Stimulated activated CD4-positive, alpha-beta T cell treated with anti-CD3 and anti-CD28 coated beads, Interleukin-15, amount 100 ng/mL, for 48 hours (primary cell): ENCODE measurements around the gene LARP4.
A peak's percentile ranks its signal among the peaks of the same experiment; 100 is the strongest.
"Not testable (repeated sequence)": the region's sequence is repeated elsewhere in the genome, so short reads cannot be mapped to it uniquely, and the experiment has no call there.

ENCODE experiments used
- DNase-seq, 2 donors: peaks; one replicate each; pipeline ENCODE4 v3.0.0-alpha.2; 2020; ENCODE audit warnings: low read depth in 2 of 2

LARP4 gene

DNA sequence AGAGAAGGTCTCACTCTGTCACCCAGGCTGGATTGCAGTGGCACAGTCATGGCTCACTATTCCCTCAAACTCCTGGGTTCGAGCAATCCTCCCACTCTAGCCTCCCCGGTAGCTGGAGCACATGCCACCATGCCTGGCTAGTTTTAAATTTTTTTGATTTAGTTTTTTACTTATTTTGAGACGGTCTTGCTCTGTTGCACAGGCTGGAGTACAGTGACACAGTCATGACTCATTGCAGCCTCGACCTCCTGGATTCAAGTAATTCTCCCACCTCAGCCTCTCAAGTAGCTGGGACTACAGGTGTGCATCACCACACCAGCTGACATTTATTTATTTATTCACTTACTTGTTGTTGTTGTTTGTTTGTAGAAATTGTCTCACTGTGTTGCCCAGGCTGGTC is 81.9 kb downstream of the LARP4 start:
- no peak for DNase-seq

- DNase-seq = no peak
Measured at GRCh38 chr12:50483488-50483887, 82.8 kb downstream of the LARP4 start.

DNA sequence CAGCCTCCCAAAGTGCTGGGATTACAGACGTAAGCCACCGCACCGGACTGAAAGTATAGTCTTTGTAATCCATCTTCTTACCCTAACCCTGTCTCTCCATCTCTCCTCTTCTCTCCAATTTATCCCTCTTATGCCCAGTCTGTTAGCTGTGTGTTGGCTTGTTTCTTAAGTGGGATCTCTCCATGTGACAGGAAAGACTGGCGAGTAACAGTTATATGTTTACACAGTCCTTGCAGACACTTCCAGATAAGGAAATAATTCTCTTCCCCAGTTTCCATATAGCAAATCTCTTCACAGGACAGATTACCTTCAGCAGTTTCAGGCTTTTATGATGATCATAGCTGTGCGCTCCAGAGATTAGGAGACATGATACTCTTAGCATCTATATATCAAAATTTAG is 88.1 kb downstream of the LARP4 start:
- DNase-seq = no peak

DNA sequence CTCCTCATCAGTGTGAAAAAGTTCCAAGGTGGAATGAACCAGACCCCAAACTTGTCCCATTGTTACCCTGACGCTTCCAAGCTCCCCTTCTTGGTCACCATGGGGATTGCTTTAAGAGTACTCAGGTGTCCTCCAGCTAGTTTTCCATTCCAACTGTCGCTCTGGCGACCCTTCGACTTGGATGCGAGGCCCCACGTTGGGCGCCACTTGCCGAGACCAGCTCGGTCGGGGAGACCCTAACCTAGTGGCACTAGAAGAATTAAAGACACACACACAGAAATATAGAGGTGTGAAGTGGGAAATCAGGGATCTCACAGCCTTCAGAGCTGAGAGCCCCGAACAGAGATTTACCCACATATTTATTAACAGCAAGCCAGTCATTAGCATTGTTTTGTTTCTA is 97.4 kb downstream of the LARP4 start:
- not testable (repeated sequence) for DNase-seq

- DNase-seq = peak; percentile 94 to 96
Measured at GRCh38 chr12:50504798-50505674, 104.4 kb downstream of the LARP4 start, which contains the start of gene DIP2B. Gene DIP2B (plus strand): TSS chr12:50504985. CDS start chr12:50505141, 156 bp downstream.

GRCh38 chr12:50505675-50506530 is 105.2 kb downstream of the LARP4 start:
- no peak for DNase-seq

DNA sequence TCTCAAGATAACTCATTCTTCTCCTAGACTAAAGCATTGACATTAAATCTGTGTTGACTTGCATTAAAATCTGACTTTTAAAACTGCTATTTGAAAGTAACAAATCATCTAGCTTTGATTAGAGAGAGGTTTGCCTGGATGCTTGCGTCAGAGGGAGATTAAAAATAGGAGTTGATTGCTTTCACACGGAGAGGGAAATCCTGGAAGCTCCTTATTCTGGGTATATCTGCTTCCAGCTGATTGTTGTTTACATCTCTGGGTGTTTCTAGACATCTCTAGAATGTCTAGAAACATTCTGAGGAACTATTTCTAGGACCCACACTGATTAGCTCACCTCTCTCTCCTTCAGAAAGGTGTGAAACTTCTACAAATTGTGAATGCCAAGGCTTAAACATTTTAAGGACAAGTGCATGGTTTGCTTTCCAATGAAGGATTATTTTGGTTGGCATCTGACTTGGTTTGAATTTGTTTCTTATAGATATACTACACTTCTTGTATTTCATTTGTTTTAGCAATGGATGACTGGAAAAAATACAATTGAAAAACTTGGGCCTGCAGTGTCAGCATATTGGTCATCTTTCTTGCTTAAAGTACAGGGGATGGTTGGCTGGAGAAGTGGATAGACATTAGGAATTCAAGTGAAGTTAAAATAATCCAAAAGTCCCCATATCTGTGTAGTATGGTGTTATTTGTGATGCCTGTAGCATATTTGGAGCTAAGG is 106.2 kb downstream of the LARP4 start:
- DNase-seq = no peak

- DNase-seq = no peak
Measured at GRCh38 chr12:50507474-50507838, 106.8 kb downstream of the LARP4 start.

DNA sequence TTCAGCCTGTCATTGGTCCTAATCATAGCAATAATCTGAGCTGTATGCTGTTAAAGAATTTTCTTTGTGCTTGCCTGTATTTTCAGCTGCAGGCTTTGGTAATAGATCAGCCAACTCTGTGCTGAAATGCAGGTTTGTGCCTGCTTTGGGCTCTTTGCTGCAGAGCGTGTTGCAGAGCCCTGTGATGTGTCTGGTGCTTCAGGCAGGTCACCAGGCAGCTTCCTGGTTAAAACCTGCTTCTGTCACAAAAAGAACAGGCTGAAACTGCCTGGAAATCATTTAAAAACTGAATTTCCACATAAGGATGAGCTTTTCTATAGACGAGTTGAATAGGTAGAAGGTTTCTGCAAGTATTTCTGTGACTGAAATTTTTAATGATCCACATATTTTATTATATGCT is 107.2 kb downstream of the LARP4 start:
- no peak for DNase-seq

DNA sequence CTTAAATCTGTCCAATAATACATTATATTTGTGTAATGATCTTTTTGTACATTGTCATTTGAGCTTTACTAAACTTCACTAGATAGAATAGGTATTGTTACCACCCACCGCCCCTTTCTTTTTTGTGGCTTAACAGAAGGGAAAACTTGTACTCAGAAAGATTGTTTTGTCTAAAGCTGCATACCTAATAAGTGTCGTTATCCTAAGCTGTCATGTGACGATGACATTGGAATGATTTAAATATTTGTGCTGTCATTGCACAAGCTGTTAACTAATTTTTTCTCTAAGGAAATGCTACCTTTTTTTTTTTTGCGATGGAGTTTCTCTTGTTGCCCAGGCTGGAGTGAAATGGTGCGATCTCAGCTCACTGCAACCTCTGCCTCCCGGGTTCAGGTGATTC is 107.7 kb downstream of the LARP4 start:
- DNase-seq = no peak

GRCh38 chr12:50508970-50509663 is 108.4 kb downstream of the LARP4 start:
- DNase-seq = no peak

GRCh38 chr12:50514526-50515276 is 114.0 kb downstream of the LARP4 start:
- no peak for DNase-seq

DNA sequence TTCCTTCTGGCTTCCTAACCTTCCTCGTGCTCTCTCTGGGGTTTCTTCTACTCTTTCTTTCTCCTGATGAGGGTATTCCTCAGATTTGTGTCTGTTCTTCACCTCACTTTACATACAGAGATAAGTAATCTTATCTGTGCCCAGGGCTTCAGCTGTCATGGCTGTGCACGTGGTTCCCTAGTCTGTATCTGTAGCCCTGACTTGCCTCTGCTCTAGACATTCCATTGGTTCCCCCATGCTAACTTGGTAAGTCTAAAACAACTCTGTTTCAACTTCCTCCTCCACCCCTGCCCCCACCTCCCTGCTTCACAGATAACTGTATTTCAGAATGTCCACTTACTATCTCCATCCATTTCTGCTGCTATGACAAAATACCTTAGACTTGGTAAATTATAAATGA is 114.9 kb downstream of the LARP4 start:
- no peak for DNase-seq

- DNase-seq = no peak
Measured at GRCh38 chr12:50517421-50518048, 116.8 kb downstream of the LARP4 start.

DNA sequence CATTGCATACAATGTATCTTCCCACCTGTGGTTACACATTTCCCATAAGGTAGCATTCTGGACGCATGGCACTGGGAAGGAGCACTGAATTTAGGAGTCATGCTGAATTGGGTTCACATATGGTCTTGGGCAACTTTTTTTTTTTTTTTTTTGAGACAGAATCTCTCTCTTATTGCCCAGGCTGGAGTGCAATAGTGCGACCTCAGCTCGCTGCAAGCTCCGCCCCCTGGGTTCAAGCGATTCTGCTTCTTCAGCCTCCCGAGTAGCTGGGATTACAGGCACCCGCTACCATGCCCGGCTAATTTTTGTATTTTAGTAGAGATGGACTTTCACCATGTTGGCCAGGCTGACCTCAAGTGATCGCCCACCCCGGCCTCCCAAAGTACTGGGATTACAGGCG is 117.4 kb downstream of the LARP4 start:
- no peak for DNase-seq

DNA sequence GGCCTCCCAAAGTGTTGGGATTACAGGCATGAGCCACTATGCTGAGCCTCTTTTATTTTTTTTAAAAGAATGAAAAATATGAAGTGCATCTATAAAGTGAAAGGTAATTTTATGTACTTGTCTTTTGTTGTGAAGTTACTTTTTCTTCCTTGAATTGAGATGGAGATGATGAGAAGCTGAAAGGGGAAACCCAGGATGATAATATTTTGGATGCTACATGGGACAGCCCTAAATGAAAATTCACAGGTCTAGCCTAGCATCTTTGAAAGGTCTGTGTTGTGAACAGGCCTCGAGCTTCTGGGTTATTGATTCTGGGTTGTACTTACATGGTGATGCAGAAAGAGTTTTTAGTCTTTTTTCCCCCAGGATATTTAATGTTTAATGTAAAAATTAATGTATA is 118.7 kb downstream of the LARP4 start:
- no peak for DNase-seq

GRCh38 chr12:50520416-50521207 is 119.9 kb downstream of the LARP4 start:
- DNase-seq = no peak

- not testable (repeated sequence) for DNase-seq
Measured at GRCh38 chr12:50521781-50522180, 121.1 kb downstream of the LARP4 start.

- no peak for DNase-seq
Measured at GRCh38 chr12:50523772-50524171, 123.1 kb downstream of the LARP4 start.
